Activated CD8-positive, alpha-beta T cell treated with anti-CD3 and anti-CD28 coated beads for 36 hours (primary cell): ENCODE results near the gene PRMT7. TPM values are rescaled to one million over a fixed set of nuclear protein-coding genes. Genes with fewer than 3 reads are reported as not detected.
A peak's percentile ranks its signal among the peaks of the same experiment; 100 is the strongest.

Experiments
- ATAC-seq: fragments of 200-7000 bp; cut with Tn5 transposase; one replicate; pipeline ENCODE4 v1.10.0; 2021; ENCODE audit warnings: mild to moderate bottlenecking, moderate library complexity
- CTCF ChIA-PET: fragments of 350-600 bp; sonication (Branson Sonifier 250); formaldehyde crosslinking; loops from one replicate; lab custom pipeline; 2021; ENCODE audit warnings: antibody characterized with exemption; lab: Charles Lee
- POLR2A ChIA-PET: fragments of 350-600 bp; sonication (Branson Sonifier 250); formaldehyde crosslinking; loops from one replicate; lab custom pipeline; 2021; ENCODE audit warnings: antibody characterized with exemption; lab: Charles Lee
- DNase-seq: peaks from one replicate; pipeline ENCODE4 v3.0.0-alpha.2; 2020
- H3K27ac Mint-ChIP-seq: one replicate; pipeline ENCODE4 v1.8.0; 2021; ENCODE audit warnings: mild to moderate bottlenecking, mixed read lengths
- H3K27me3 Mint-ChIP-seq: one replicate; pipeline ENCODE4 v1.8.0; 2021; ENCODE audit warnings: mixed read lengths
- H3K36me3 Mint-ChIP-seq: one replicate; pipeline ENCODE4 v1.8.0; 2021; ENCODE audit warnings: low read depth, mixed read lengths
- H3K4me1 Mint-ChIP-seq: one replicate; pipeline ENCODE4 v1.8.0; 2021; ENCODE audit warnings: low read depth, mixed read lengths
- H3K4me3 Mint-ChIP-seq: one replicate; pipeline ENCODE4 v1.8.0; 2021; ENCODE audit warnings: mild to moderate bottlenecking, moderate library complexity, mixed read lengths
- H3K9me3 Mint-ChIP-seq: one replicate; pipeline ENCODE4 v1.8.0; 2021; ENCODE audit warnings: mixed read lengths
- intact Hi-C: fragments of 100-400 bp; cut with micrococcal nuclease; formaldehyde crosslinking; loops from one replicate; pipeline ENCODE4 v1.10.0; 2022
- total RNA-seq, 2 experiments: library from RNA; stranded (reverse); gene quantifications; one replicate each; pipeline ENCODE4 v1.2.3, GENCODE V29; 2021
- TF ChIP-seq, protein P1 (sequence below): fragments of 200-600 bp; IDR thresholded peaks from one replicate; pipeline ENCODE4 v1.8.0; 2022; ENCODE audit warnings: antibody characterized with exemption, mild to moderate bottlenecking

Gene PRMT7
- total RNA-seq, 2 experiments from 2014 or later, result 67.4 to 78.4 TPM

DNA sequence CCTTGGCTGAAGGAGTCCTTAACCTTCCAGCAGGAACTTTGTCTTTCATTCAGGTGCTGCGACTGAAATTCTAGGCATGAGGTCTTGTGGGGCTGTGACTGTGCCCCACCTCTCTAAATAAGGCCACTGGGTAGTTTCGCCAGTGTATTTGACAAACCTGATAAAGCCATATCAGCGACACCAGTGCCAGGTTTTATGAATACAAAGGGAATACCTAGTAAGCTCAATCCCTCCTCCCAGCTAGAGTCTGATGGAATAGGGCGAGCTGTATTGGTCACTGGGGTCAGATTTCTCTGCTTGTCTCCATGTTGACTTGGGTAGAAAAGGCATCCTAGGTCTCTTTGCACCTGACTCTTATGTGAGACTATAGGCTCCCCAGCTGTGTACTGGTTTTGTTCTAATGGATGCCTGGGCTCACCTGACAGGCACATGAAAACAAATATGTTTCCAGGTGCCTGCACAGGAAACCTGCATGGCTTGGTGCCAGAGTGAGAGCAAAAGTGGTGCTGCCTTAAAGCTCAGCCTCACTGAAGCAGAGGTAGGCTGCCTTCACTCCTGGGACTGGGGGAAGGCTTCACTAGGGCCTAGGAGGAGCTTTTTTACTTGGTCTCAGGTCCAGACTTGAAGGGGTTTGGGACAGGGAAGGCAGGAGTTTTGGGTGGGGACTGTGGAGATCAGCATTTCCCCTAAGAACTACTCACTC is 38.2 kb upstream of the PRMT7 start:
- ChIA-PET POLR2A (interaction anchor here (0.6 to 5.9 kb wide), 11 partner anchors 9 to 56 kb away, joined by 3 to 42 read pairs (median 4); partner anchors contain the start of genes PRMT7, SLC7A6 and SLC7A6OS), CTCF (interaction anchor here (0.6 to 8.5 kb wide), 5 partner anchors 11 to 56 kb away, joined by 3 to 97 read pairs (median 31); partner anchors contain the start of gene SLC7A6)
- peak; percentile 2 for ATAC-seq
- TF ChIP-seq, protein P1, sequence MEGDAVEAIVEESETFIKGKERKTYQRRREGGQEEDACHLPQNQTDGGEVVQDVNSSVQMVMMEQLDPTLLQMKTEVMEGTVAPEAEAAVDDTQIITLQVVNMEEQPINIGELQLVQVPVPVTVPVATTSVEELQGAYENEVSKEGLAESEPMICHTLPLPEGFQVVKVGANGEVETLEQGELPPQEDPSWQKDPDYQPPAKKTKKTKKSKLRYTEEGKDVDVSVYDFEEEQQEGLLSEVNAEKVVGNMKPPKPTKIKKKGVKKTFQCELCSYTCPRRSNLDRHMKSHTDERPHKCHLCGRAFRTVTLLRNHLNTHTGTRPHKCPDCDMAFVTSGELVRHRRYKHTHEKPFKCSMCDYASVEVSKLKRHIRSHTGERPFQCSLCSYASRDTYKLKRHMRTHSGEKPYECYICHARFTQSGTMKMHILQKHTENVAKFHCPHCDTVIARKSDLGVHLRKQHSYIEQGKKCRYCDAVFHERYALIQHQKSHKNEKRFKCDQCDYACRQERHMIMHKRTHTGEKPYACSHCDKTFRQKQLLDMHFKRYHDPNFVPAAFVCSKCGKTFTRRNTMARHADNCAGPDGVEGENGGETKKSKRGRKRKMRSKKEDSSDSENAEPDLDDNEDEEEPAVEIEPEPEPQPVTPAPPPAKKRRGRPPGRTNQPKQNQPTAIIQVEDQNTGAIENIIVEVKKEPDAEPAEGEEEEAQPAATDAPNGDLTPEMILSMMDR, result no peak
- peak overlapping the region; percentile 96 for H3K27ac Mint-ChIP-seq
- H3K4me1 Mint-ChIP-seq, result peaks cover 88% of the 10 kb centered on the region
- peak; percentile 49 for DNase-seq
- H3K36me3 Mint-ChIP-seq, result peaks cover 65% of the 10 kb centered on the region
- no peaks in the 10 kb centered on the region for H3K9me3 Mint-ChIP-seq
- no peaks in the 10 kb centered on the region for H3K27me3 Mint-ChIP-seq
- peak overlapping the region; percentile 53 for H3K4me3 Mint-ChIP-seq
- intact Hi-C loops, result no loop called here

DNA sequence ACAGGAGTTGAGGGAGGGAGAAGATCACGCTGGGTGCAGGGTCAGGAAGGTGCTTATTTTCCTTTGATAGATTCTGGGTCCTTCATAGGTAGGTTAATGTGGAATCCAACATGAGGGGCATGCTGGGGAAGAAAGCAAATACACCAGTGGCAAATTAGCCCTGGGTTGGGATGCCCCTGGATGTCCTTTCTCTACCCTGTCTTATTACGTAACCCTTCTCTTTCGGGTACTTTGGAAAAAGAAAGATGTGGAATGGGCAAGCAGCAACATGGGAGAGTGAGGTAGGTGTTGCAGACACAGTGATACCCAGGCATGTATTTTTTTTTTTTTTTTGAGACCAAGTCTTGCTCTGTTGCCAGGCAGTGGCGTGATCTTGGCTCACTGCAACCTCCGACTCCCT is 37.4 kb upstream of the PRMT7 start:
- DNase-seq, result no peak
- ChIA-PET POLR2A (interaction anchor here (0.8 to 5.9 kb wide), 7 partner anchors 9 to 37 kb away, joined by 3 to 42 read pairs (median 4); partner anchors contain the start of genes PRMT7, SLC7A6 and SLC7A6OS), CTCF (interaction anchor here (0.9 to 8.5 kb wide), 4 partner anchors 11 to 55 kb away, joined by 6 to 97 read pairs (median 37); partner anchors contain the start of gene SLC7A6)
- no peak for ATAC-seq
- H3K27me3 Mint-ChIP-seq, result no peaks in the 10 kb centered on the region
- no peaks in the 10 kb centered on the region for H3K9me3 Mint-ChIP-seq
- H3K4me3 Mint-ChIP-seq, result peak overlapping the region; percentile 53
- intact Hi-C loops, result no loop called here
- H3K27ac Mint-ChIP-seq, result peak overlapping the region; percentile 96
- TF ChIP-seq, protein P1, result no peak
- peaks cover 79% of the 10 kb centered on the region for H3K4me1 Mint-ChIP-seq
- H3K36me3 Mint-ChIP-seq, result peaks cover 58% of the 10 kb centered on the region

DNA sequence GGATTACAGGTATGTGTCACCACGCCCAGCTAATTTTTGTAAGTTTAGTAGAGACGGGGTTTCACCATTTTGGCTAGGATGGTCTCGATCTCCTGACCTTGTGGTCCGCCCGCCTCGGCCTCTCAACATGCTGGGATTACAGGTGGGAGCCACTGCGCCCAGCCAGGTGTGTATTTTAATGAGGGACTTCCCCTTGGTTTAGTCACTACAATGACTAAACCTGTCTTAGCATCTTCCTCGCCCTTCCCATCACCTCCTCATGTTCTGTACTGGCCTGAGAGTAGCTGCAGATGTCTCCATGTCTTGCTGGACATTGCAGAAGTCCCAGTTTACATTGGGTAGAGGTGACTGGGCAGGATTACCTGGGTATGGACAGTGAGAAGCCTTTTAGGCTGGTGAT is 36.9 kb upstream of the PRMT7 start:
- ATAC-seq (no peak), DNase-seq (no peak)
- TF ChIP-seq, protein P1, result no peak
- Mint-ChIP-seq H3K27ac (peak overlapping the region; percentile 96), H3K4me3 (no peak overlapping the region), H3K4me1 (peaks cover 78% of the 10 kb centered on the region), H3K9me3 (no peaks in the 10 kb centered on the region), H3K36me3 (peaks cover 57% of the 10 kb centered on the region), H3K27me3 (no peaks in the 10 kb centered on the region)
- ChIA-PET POLR2A (interaction anchor here (0.7 to 5.9 kb wide), 9 partner anchors 10 to 255 kb away, joined by 3 to 42 read pairs (median 4); partner anchors contain the start of genes PRMT7, SLC7A6 and SLC7A6OS), CTCF (interaction anchor here (1.3 to 8.5 kb wide), 3 partner anchors 11 to 55 kb away, joined by 6 to 97 read pairs (median 43); partner anchors contain the start of gene SLC7A6)
- intact Hi-C loops, result no loop called here

DNA sequence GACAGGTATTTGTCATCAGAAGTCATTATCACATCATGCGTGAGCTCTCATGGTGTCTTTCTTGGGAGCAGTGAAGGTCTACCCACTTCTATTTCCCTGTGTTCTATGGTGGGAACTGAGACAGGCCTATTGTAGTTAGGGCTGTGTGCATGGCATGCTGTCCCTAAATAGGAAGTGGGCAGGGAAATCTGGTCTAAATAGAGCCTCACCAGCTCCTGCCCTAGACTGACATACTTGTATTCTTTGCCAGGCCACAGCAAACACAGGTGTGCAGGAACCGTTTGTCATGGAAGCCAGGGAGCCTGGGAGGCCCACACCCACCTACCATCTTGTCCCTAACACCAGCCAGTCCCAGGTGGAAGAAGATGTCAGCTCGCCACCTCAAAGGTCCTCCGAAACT is 36.4 kb upstream of the PRMT7 start:
- H3K27ac Mint-ChIP-seq, result peak overlapping the region; percentile 96
- intact Hi-C loops, result no loop called here
- no peak for ATAC-seq
- no peaks in the 10 kb centered on the region for H3K27me3 Mint-ChIP-seq
- TF ChIP-seq, protein P1, result no peak
- H3K4me3 Mint-ChIP-seq, result no peak overlapping the region
- CTCF ChIA-PET, result interaction anchor here (1.3 to 8.5 kb wide), 3 partner anchors 10 to 55 kb away, joined by 6 to 97 read pairs (median 43); partner anchors contain the start of gene SLC7A6
- H3K4me1 Mint-ChIP-seq, result peaks cover 75% of the 10 kb centered on the region
- no peak for DNase-seq
- POLR2A ChIA-PET, result interaction anchor here (0.7 to 5.9 kb wide), 8 partner anchors 10 to 255 kb away, joined by 3 to 42 read pairs (median 4); partner anchors contain the start of gene SLC7A6
- peaks cover 54% of the 10 kb centered on the region for H3K36me3 Mint-ChIP-seq
- H3K9me3 Mint-ChIP-seq, result no peaks in the 10 kb centered on the region
